ENCODE data around the gene DENND1C. TPM values are rescaled to one million over a fixed set of nuclear protein-coding genes. Genes with fewer than 3 reads are reported as not detected.

The DENND1C gene
- total and polyA plus RNA-seq, 2 experiments from 2014 or later, result 3.1 to 6.1 TPM

DNA sequence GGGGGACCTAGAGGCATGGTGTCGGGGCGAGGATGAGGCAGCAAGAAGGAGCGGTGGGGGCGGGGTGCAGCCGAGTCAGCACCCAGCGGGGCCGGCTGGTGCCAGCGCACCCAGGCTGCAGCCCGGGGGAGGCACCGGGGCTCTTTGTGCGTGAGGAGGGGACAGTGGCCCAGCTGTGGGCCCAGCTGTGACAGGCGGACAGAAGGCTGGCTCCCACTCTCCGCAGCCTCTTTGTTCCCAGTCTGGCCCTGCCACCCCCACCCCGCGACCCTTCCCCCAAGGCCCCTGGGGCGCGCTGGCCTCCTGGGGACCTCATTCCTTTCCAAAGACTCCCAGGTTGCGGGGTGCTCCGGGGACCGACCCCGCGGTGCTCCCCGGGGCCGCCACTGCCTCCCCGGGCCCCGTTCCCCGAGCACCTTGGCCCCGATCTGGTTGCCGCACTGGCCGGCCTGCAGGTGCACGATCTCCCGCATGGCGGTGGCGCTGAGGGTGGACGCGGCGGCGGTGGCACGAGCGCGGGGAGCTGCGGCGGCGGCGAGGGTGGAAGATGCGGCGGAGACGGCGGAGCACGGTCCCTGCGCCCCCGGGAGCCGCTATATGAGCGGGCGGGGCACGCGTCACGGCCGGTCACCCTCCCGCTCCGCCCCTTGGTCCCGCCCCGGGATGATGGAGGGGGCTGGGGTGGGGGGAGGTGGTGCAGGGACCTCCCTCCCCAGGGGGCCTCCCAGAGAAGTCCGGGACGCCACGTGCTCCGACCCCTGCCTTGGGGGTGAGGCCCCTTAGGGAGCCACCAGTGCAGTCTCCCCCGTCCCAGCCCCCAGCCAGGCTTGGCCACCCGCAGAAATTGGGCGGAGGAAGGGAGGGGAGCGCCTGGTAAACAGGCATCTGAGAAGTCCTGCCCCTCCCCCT, 20.4 kb upstream of the DENND1C start, which contains the start of gene TUBB4A:
TUBB4A (minus strand) TSS at position 570 of the 909 bp plus-strand sequence; CDS start at position 473, 97 bp downstream.
- Histone ChIP-seq H3K9me2 (ENCODE audit: insufficient read depth) (no peaks in the 10 kb centered on the region), H3K4me2 (peak within 1 kb of the TSS; percentile 91), H3K4me1 (ENCODE audit: insufficient read depth) (peaks cover 6% of the 10 kb centered on the region; the same call in 1 of the 2 replicates), H3K27ac (ENCODE audit: low read depth) (no peak within 1 kb of the TSS), H3K4me3 (peak within 1 kb of the TSS; percentile 86), H2AFZ (peak within 1 kb of the TSS; percentile 97), H3K36me3 (ENCODE audit: insufficient read depth) (no peaks in the 10 kb centered on the region), H3K27me3 (ENCODE audit: insufficient read depth) (peaks cover 10% of the 10 kb centered on the region; the same call in 1 of the 2 replicates), H3F3A (replicated peaks; ENCODE audit: low read depth) (no peaks in the 10 kb centered on the region), H4K20me1 (replicated peaks; ENCODE audit: insufficient read depth) (no peaks in the 10 kb centered on the region), H3K79me2 (replicated peaks; ENCODE audit: insufficient read depth) (no peaks in the 10 kb centered on the region)
- TF ChIP-seq CREB1 (CRISPR knock-in tag; IDR thresholded peaks at IDR 0.05; ENCODE audit: low read depth) (peak; percentile 47), ZNF331 (CRISPR knock-in tag; IDR thresholded peaks at IDR 0.05; ENCODE audit: low read depth) (no peak), POLR2AphosphoS5 (IDR thresholded peaks at IDR 0.05; ENCODE audit: low read depth) (peak; percentile 63), STAT1 (IDR thresholded peaks at IDR 0.05; ENCODE audit: unreplicated experiment) (no peak)
- peak; percentile 62 for DNase-seq (ENCODE audit: low spot score)
- Mint-ChIP-seq H3K27me3 (ENCODE audit: insufficient read depth, low read depth, poor library complexity) (peaks cover 25% of the 10 kb centered on the region), H3K4me1 (peaks cover 10% of the 10 kb centered on the region), H3K9me3 (no peaks in the 10 kb centered on the region; the same call in 2 of the 3 replicates), H3K4me3 (peak within 1 kb of the TSS; percentile 86), H3K36me3 (ENCODE audit: low read depth) (no peaks in the 10 kb centered on the region; the same call in 2 of the 3 replicates), H3K27ac (peak within 1 kb of the TSS; percentile 67; the same call in 1 of the 2 replicates)
- ATAC-seq, result peak; percentile 77

- H3K27ac ChIP-seq (ENCODE audit: low read depth), result no peak overlapping the region
- H3K4me1 ChIP-seq (ENCODE audit: insufficient read depth), result peaks cover 6% of the 10 kb centered on the region; the same call in 1 of the 2 replicates
- ATAC-seq (peak; percentile 11), DNase-seq (ENCODE audit: low spot score) (peak; percentile 26)
- peak overlapping the region; percentile 97 for H2AFZ ChIP-seq
- no peaks in the 10 kb centered on the region for H3K36me3 ChIP-seq (ENCODE audit: insufficient read depth)
- H3K27ac Mint-ChIP-seq, result peak overlapping the region; percentile 67; the same call in 1 of the 2 replicates
- H3K79me2 ChIP-seq (replicated peaks; ENCODE audit: insufficient read depth), result no peaks in the 10 kb centered on the region
- no peaks in the 10 kb centered on the region for H3F3A ChIP-seq (replicated peaks; ENCODE audit: low read depth)
- H3K9me2 ChIP-seq (ENCODE audit: insufficient read depth), result no peaks in the 10 kb centered on the region
- no peaks in the 10 kb centered on the region; the same call in 2 of the 3 replicates for H3K9me3 Mint-ChIP-seq
- no peaks in the 10 kb centered on the region for H4K20me1 ChIP-seq (replicated peaks; ENCODE audit: insufficient read depth)
- peak overlapping the region; percentile 86 for H3K4me3 ChIP-seq
- peaks cover 10% of the 10 kb centered on the region for H3K4me1 Mint-ChIP-seq
- peaks cover 10% of the 10 kb centered on the region; the same call in 1 of the 2 replicates for H3K27me3 ChIP-seq (ENCODE audit: insufficient read depth)
- H3K27me3 Mint-ChIP-seq (ENCODE audit: insufficient read depth, low read depth, poor library complexity), result peaks cover 23% of the 10 kb centered on the region
- peak overlapping the region; percentile 86 for H3K4me3 Mint-ChIP-seq
- peak overlapping the region; percentile 91 for H3K4me2 ChIP-seq
- H3K36me3 Mint-ChIP-seq (ENCODE audit: low read depth), result no peaks in the 10 kb centered on the region; the same call in 2 of the 3 replicates
- TF ChIP-seq REST (IDR thresholded peaks at IDR 0.05; ENCODE audit: unreplicated experiment) (no peak), ZNF462 (CRISPR knock-in tag; IDR thresholded peaks at IDR 0.05) (no peak), ZNF114 (CRISPR knock-in tag; IDR thresholded peaks at IDR 0.05) (no peak), ZNF331 (CRISPR knock-in tag; IDR thresholded peaks at IDR 0.05; ENCODE audit: low read depth) (no peak), JUNB (IDR thresholded peaks at IDR 0.05; ENCODE audit: unreplicated experiment) (no peak)
Measured at GRCh38 chr19:6500837-6501739, 19.5 kb upstream of the DENND1C start.
